Lung (tissue), 12 donors: Measurements from ENCODE around the gene TGDS. TPM values are rescaled to one million over a fixed set of nuclear protein-coding genes. Genes with fewer than 3 reads are reported as not detected.
"Not testable (repeated sequence)": the region's sequence is repeated elsewhere in the genome, so short reads cannot be mapped to it uniquely, and the experiment has no call there.

Experiments
- ATAC-seq: fragments of 200-7000 bp; cut with Tn5 transposase; one replicate; pipeline ENCODE4 v1.9.1; 2020; ENCODE audit warnings: moderate number of reproducible peaks; ENCODE audit not compliant: insufficient read depth, low FRiP score
- DNase-seq, 3 donors: peaks; one replicate each; pipeline ENCODE4 v3.0.0-alpha.2; 2013 to 2017
- H3K27ac ChIP-seq, 2 donors: one replicate each; pipeline ENCODE4 v1.5.1; 2013; ENCODE audit warnings: mild to moderate bottlenecking in 2 of 2, moderate library complexity in 2 of 2, control low read depth in 1 of 2, inconsistent platforms in 1 of 2, low read depth in 1 of 2, low read length in 1 of 2
- H3K27me3 ChIP-seq, 3 donors: one replicate each; pipeline ENCODE4 v1.5.1; 2013; ENCODE audit warnings: low read length in 2 of 3; ENCODE audit not compliant: control insufficient read depth in 3 of 3, insufficient read depth in 3 of 3
- H3K36me3 ChIP-seq, 4 donors: one replicate each; pipeline ENCODE4 v1.5.1; 2013; ENCODE audit warnings: low read length in 4 of 4, mild to moderate bottlenecking in 1 of 4, moderate library complexity in 1 of 4; ENCODE audit not compliant: control insufficient read depth in 4 of 4, insufficient read depth in 4 of 4
- H3K4me1 ChIP-seq, 5 donors: one replicate each; pipeline ENCODE4 v1.5.1; 2013; ENCODE audit warnings: low read length in 5 of 5, mild to moderate bottlenecking in 2 of 5, moderate library complexity in 1 of 5; ENCODE audit not compliant: control insufficient read depth in 5 of 5, insufficient read depth in 5 of 5
- H3K4me3 ChIP-seq: one replicate; pipeline ENCODE4 v1.5.1; 2013; ENCODE audit warnings: mild to moderate bottlenecking, control low read depth, moderate library complexity
- H3K9ac ChIP-seq, 2 donors: one replicate each; pipeline ENCODE4 v1.5.1; 2013; ENCODE audit warnings: low read length in 2 of 2, control low read depth in 1 of 2; ENCODE audit not compliant: insufficient read depth in 1 of 2
- H3K9me3 ChIP-seq, 4 donors: one replicate each; pipeline ENCODE4 v1.5.1; 2013; ENCODE audit warnings: low read length in 3 of 4, mild to moderate bottlenecking in 1 of 4, moderate library complexity in 1 of 4; ENCODE audit not compliant: control insufficient read depth in 4 of 4, insufficient read depth in 3 of 4
- CTCF ChIP-seq: IDR thresholded peaks from 2 replicates; pipeline ENCODE4 v1.5.1; 2012; ENCODE audit warnings: mild to moderate bottlenecking; ENCODE audit errors: control extremely low read depth, extremely low read depth
- WGBS, 2 donors: extraction: QIAGEN DNeasy Blood & Tissue Kit; methylation state at CpG; one replicate each; pipeline ENCODE4 v1.1.7; 2013; 5-methylcytosine and 5-hydroxymethylcytosine counted together
- polyA plus RNA-seq, 2 donors: library from polyadenylated mRNA; stranded (reverse); fragments of 200-250 nt; gene quantifications; one replicate each; pipeline ENCODE4 v1.2.1, GENCODE V29; 2013
- total RNA-seq, 2 donors: library from RNA; depleted of rRNA in 1 of 2; stranded (reverse); fragments of >200 nt in 1 of 2; gene quantifications; one replicate each; pipeline ENCODE4 v1.2.1, GENCODE V29; 2014 to 2021
- donor health status: control.
- donor health status: control.
- donor health status: Bipolar disorder and iron deficiency.
- donor health status: healthy.
- donor health status: DM: yes; HTN: yes; CAD: no.

TGDS gene
- total and polyA plus RNA-seq, 4 donors = 7.5 to 24.4 (median 9.1) TPM

GRCh38 chr13:94636942-94637578 is 41.1 kb upstream of the TGDS start:
- ATAC-seq (no peak), DNase-seq (no peak)
- Histone ChIP-seq H3K9me3 (no peaks in the 10 kb centered on the region), H3K27ac (no peak overlapping the region), H3K27me3 (no peaks in the 10 kb centered on the region), H3K4me1 (peaks cover 0 to 18% (median 4%) of the 10 kb centered on the region in 5 donors), H3K9ac (no peak overlapping the region), H3K4me3 (no peak overlapping the region), H3K36me3 (peaks cover 0 to 3% (median 0%) of the 10 kb centered on the region in 4 donors)
- TF ChIP-seq CTCF = no peak
- WGBS, 2 donors = 89 to 93% methylated on average over 1 of the region's 1 CpG

- not testable (repeated sequence) for DNase-seq, H3K4me1 ChIP-seq, H3K36me3 ChIP-seq, H3K27me3 ChIP-seq, H3K27ac ChIP-seq, H3K9me3 ChIP-seq, H3K4me3 ChIP-seq, ATAC-seq, H3K9ac ChIP-seq
- 80 to 85% methylated on average over 5 of the region's 5 CpGs for WGBS, 2 donors
These were observed 40.1 kb upstream of the TGDS start for GRCh38 chr13:94636096-94636495.

- Histone ChIP-seq H3K9ac (no peak overlapping the region), H3K36me3 (peaks cover 0 to 5% (median 2%) of the 10 kb centered on the region in 4 donors), H3K4me1 (no peaks in the 10 kb centered on the region), H3K4me3 (no peak overlapping the region), H3K27ac (no peak overlapping the region), H3K27me3 (no peaks in the 10 kb centered on the region), H3K9me3 (no peaks in the 10 kb centered on the region)
- DNase-seq (no peak), ATAC-seq (no peak)
- TF ChIP-seq CTCF = no peak
- 98 to 99% methylated on average over 3 of the region's 3 CpGs for WGBS, 2 donors
These were observed 36.5 kb upstream of the TGDS start for GRCh38 chr13:94632226-94632980.

DNA sequence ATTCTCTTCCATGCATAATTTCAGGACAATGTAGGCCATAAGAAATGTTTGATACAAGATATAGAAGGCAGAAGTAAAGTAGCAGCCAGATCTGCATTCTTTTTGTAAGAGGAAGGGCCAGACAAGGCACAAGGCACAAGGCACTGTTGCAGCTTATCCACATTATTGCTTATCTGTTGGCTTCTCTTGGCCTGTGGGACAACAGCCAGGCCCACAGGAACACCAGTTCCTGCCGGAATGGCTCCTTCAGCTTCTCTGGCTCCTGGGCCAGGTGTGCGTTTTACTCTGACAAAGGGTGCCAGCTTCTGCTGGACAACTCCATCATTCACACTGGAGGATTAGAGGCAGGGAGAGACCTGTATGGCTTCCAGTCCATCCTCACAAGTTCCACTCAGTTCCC is 34.9 kb upstream of the TGDS start:
- DNase-seq (no peak), ATAC-seq (no peak)
- Histone ChIP-seq H3K9me3 (no peaks in the 10 kb centered on the region), H3K27me3 (no peaks in the 10 kb centered on the region), H3K4me1 (no peaks in the 10 kb centered on the region), H3K4me3 (no peak overlapping the region), H3K27ac (no peak overlapping the region), H3K36me3 (peaks cover 0 to 11% (median 3%) of the 10 kb centered on the region in 4 donors), H3K9ac (no peak overlapping the region)
- TF ChIP-seq CTCF = no peak
- WGBS, 2 donors = 95 to 96% methylated on average over 2 of the region's 2 CpGs
